ENCODE results near the gene TSGA10. TPM values are rescaled to one million over a fixed set of nuclear protein-coding genes. Genes with fewer than 3 reads are reported as not detected.
"Not testable (repeated sequence)": the region's sequence is repeated elsewhere in the genome, so short reads cannot be mapped to it uniquely, and the experiment has no call there.

The TSGA10 gene
- total and polyA plus RNA-seq, 11 donors: 0.75 to 63.7 (median 2.8) TPM

DNA sequence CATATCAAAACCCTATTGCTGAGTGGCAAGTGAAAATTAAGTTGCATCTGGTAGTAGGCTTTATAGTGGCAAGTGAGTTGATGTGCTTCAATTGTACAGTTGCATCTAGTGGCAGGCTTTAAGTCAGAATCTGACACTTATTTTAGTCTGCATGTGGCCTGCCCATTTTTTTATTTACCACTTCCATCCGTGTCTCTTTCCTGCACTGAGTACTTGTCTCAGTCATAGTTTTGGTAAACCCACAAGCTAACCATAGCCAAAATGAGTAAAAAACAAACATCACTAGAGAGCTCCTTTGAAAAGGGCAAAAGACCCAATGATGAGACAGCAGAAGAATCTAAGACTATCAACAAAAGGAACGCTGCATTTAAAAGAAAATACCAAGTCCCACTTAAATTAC, 122.7 kb downstream of the TSGA10 start:
- Histone ChIP-seq H3K4me3 (no peak overlapping the region), H3K27ac (no peak overlapping the region), H3K9me3 (no peaks in the 10 kb centered on the region), H3K36me3 (no peaks in the 10 kb centered on the region), H3K27me3 (peaks cover 0 to 5% (median 0%) of the 10 kb centered on the region in 9 donors), H3K4me1 (no peaks in the 10 kb centered on the region)
- no peak for ATAC-seq
- 72 to 76% (median 73%) methylated on average over 2 of the region's 2 CpGs for WGBS, 4 donors
- intact Hi-C loops (cut with DNase I): no loop called here
- TF ChIP-seq, protein P1, sequence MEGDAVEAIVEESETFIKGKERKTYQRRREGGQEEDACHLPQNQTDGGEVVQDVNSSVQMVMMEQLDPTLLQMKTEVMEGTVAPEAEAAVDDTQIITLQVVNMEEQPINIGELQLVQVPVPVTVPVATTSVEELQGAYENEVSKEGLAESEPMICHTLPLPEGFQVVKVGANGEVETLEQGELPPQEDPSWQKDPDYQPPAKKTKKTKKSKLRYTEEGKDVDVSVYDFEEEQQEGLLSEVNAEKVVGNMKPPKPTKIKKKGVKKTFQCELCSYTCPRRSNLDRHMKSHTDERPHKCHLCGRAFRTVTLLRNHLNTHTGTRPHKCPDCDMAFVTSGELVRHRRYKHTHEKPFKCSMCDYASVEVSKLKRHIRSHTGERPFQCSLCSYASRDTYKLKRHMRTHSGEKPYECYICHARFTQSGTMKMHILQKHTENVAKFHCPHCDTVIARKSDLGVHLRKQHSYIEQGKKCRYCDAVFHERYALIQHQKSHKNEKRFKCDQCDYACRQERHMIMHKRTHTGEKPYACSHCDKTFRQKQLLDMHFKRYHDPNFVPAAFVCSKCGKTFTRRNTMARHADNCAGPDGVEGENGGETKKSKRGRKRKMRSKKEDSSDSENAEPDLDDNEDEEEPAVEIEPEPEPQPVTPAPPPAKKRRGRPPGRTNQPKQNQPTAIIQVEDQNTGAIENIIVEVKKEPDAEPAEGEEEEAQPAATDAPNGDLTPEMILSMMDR (IDR thresholded peaks at IDR 0.05): no peak
- no peak for TF ChIP-seq POLR2A (IDR thresholded peaks at IDR 0.05)
- no peak for DNase-seq

DNA sequence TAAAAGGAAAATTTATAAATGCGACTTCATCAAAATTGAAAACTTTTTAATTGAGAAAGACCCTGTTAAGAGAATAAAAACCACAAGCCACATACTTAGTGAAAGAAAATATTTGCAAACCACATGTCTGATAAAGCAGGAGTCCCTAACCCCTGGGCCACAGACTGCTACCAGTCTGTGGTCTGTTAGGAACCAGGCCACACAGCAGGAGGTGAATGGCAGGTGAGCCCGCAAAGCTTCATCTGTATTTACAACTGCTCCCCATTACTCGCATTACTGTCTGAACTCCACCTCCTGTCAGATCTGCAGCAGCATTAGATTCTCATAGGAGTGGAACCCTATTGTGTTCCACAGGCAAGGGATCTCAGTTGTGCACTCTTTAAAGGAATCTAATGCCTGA, 123.3 kb downstream of the TSGA10 start:
- 72 to 84% (median 80%) methylated on average over 3 of the region's 3 CpGs for WGBS, 4 donors
- no peak overlapping the region for H3K4me3 ChIP-seq
- H3K9me3 ChIP-seq: no peaks in the 10 kb centered on the region
- ATAC-seq (no peak), DNase-seq (no peak)
- H3K4me1 ChIP-seq: no peaks in the 10 kb centered on the region
- TF ChIP-seq POLR2A (IDR thresholded peaks at IDR 0.05): no peak
- TF ChIP-seq, protein P1 (IDR thresholded peaks at IDR 0.05): no peak
- H3K36me3 ChIP-seq: no peaks in the 10 kb centered on the region
- no peak overlapping the region for H3K27ac ChIP-seq
- H3K27me3 ChIP-seq: peaks cover 0 to 5% (median 0%) of the 10 kb centered on the region in 9 donors
- intact Hi-C loops (cut with DNase I): no loop called here

DNA sequence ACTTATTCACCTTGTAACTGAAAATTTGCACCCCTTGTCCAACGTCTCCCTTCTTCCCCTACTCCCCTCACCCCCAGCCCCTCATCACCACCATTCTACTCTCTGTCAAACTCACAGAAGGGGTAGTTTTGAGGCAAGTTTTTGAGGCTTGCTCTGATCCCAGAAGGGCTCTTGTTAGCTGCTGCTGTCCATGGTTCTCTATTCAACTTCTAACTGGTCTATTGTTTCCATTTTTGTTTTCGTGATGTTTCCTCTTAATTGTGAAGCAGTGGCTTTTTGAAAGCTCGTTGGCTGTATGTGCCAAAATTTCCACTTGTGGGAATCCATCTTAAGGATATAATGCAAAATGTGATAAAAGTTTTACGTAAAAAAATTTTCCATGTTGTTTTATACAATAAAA, 126.2 kb downstream of the TSGA10 start:
- intact Hi-C loops (cut with DNase I): no loop called here
- Histone ChIP-seq H3K27me3 (peaks cover 0 to 2% (median 0%) of the 10 kb centered on the region in 9 donors), H3K4me3 (no peak overlapping the region), H3K36me3 (no peaks in the 10 kb centered on the region), H3K27ac (no peak overlapping the region), H3K9me3 (peaks cover 0 to 15% (median 0%) of the 10 kb centered on the region in 12 donors), H3K4me1 (no peaks in the 10 kb centered on the region)
- 51 to 61% (median 59%) methylated on average over 4 of the region's 4 CpGs for WGBS, 4 donors
- DNase-seq: no peak
- ATAC-seq: no peak
- TF ChIP-seq, protein P1 (IDR thresholded peaks at IDR 0.05): no peak
- no peak for TF ChIP-seq POLR2A (IDR thresholded peaks at IDR 0.05)

DNA sequence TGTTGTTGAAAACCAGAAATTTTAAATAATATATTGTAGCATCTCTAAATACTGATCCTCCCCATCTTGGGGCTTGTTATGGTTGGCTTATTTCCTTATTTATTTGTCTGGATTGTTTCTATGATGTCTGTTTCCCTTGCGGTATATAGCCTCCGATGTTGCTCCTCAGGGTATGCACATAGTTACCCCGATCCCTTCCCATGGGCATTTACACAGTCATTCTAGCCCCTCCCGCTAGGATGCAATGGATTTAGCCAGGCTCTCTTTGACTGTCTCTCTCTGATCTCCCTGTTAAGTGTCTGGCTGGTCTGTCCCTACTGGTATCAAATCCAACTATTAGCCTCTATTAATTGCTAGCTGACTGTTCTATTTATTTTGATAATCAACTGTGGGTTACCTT, 126.9 kb downstream of the TSGA10 start:
- no peaks in the 10 kb centered on the region for H3K36me3 ChIP-seq
- DNase-seq: no peak
- 56 to 60% (median 57%) methylated on average over 4 of the region's 4 CpGs for WGBS, 4 donors

DNA sequence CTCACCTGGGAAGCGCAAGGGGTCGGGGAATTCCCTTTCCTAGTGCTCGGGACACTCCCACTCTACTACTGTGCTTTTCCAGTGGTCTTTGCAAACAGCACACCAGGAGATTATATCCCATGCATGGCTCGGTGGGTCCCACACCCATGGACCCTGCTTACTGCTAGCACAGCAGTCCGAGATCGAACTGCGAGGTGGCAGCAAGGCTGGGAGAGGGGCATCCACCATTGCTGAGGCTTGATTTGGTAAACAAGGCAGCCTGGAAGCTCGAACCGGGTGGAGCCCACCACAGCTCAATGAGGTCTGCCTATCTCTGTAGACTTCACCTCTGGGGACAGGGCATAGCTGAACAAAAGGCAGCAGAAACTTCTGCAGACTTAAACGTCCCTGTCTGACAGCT, 154.0 kb downstream of the TSGA10 start:
- WGBS, 4 donors: 84 to 91% (median 86%) methylated on average over 10 of the region's 10 CpGs
- no peaks in the 10 kb centered on the region for H3K4me1 ChIP-seq
- no peak for TF ChIP-seq POLR2A (IDR thresholded peaks at IDR 0.05)
- TF ChIP-seq, protein P1 (IDR thresholded peaks at IDR 0.05): no peak

More for the DNA sequence above, 126.9 kb downstream of the TSGA10 start:
- no peak for TF ChIP-seq POLR2A (IDR thresholded peaks at IDR 0.05)
- Histone ChIP-seq H3K27ac (no peak overlapping the region), H3K27me3 (no peaks in the 10 kb centered on the region), H3K4me1 (no peaks in the 10 kb centered on the region), H3K4me3 (no peak overlapping the region), H3K9me3 (peaks cover 0 to 15% (median 0%) of the 10 kb centered on the region in 12 donors)
- intact Hi-C loops (cut with DNase I): no loop called here
- ATAC-seq: no peak

DNA sequence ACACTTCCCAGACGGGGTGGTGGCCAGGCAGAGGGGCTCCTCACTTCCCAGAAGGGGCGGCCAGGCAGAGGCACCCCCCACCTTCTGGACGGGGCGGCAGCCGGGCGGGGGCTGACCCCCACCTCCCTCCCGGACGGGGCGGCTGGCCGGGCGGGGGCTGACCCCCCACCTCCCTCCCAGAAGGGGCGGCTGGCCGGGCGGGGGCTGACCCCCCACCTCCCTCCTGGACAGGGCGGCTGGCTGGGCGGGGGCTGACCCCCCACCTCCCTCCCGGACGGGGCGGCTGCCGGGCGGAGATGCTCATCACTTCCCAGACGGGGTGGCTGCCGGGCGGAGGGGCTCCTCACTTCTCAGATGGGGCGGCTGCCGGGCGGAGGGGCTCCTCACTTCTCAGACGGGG, 166.0 kb downstream of the TSGA10 start:
- DNase-seq; ATAC-seq; H3K4me1 ChIP-seq; H3K4me3 ChIP-seq; H3K27me3 ChIP-seq; H3K36me3 ChIP-seq; intact Hi-C loops (cut with DNase I); H3K9me3 ChIP-seq; H3K27ac ChIP-seq: not testable (repeated sequence)
- 92 to 95% (median 95%) methylated on average over 14 to 28 of the region's 28 CpGs for WGBS, 4 donors

More for the DNA sequence above, 154.0 kb downstream of the TSGA10 start:
- intact Hi-C loops (cut with DNase I): no loop called here
- Histone ChIP-seq H3K4me3 (no peak overlapping the region), H3K27me3 (no peaks in the 10 kb centered on the region), H3K27ac (no peak overlapping the region), H3K9me3 (peaks cover 0 to 16% (median 0%) of the 10 kb centered on the region in 12 donors), H3K36me3 (no peaks in the 10 kb centered on the region)
- no peak for ATAC-seq
- DNase-seq: no peak
